ENCODE data around the gene EPHA6.

The EPHA6 gene

GRCh38 chr3:97347780-97348179 is 533.4 kb downstream of the EPHA6 start:
- no peak for TF ChIP-seq CTCF (conservative IDR thresholded peaks at IDR 0.05; ENCODE audit: low read depth, low read length)

GRCh38 chr3:97350971-97351370 is 536.6 kb downstream of the EPHA6 start:
- no peak overlapping the region for H3K4me3 ChIP-seq (ENCODE audit: low read depth, low read length)
- no peak for TF ChIP-seq CTCF (conservative IDR thresholded peaks at IDR 0.05; ENCODE audit: low read depth, low read length)
- no peak for DNase-seq (ENCODE audit: low read depth)

More at GRCh38 chr3:97347780-97348179, 533.4 kb downstream of the EPHA6 start:
- H3K4me3 ChIP-seq (ENCODE audit: low read depth, low read length): no peak overlapping the region
- DNase-seq (ENCODE audit: low read depth): no peak

GRCh38 chr3:97353176-97353575 is 538.8 kb downstream of the EPHA6 start:
- H3K4me3 ChIP-seq (ENCODE audit: low read depth, low read length): no peak overlapping the region
- no peak for TF ChIP-seq CTCF (conservative IDR thresholded peaks at IDR 0.05; ENCODE audit: low read depth, low read length)
- no peak for DNase-seq (ENCODE audit: low read depth)

GRCh38 chr3:97359977-97360376 is 545.6 kb downstream of the EPHA6 start:
- no peak for TF ChIP-seq CTCF (conservative IDR thresholded peaks at IDR 0.05; ENCODE audit: low read depth, low read length)
- DNase-seq (ENCODE audit: low read depth): no peak
- H3K4me3 ChIP-seq (ENCODE audit: low read depth, low read length): no peak overlapping the region

- no peak for TF ChIP-seq CTCF (conservative IDR thresholded peaks at IDR 0.05; ENCODE audit: low read depth, low read length)
- DNase-seq (ENCODE audit: low read depth): no peak
Observed at GRCh38 chr3:97360804-97361203, 546.4 kb downstream of the EPHA6 start.

GRCh38 chr3:97384583-97384982 is 570.2 kb downstream of the EPHA6 start:
- no peak for DNase-seq (ENCODE audit: low read depth)
- no peak for TF ChIP-seq CTCF (conservative IDR thresholded peaks at IDR 0.05; ENCODE audit: low read depth, low read length)
- no peak overlapping the region for H3K4me3 ChIP-seq (ENCODE audit: low read depth, low read length)

More at GRCh38 chr3:97360804-97361203, 546.4 kb downstream of the EPHA6 start:
- H3K4me3 ChIP-seq (ENCODE audit: low read depth, low read length): no peak overlapping the region

- no peak for TF ChIP-seq CTCF (conservative IDR thresholded peaks at IDR 0.05; ENCODE audit: low read depth, low read length)
- DNase-seq (ENCODE audit: low read depth): no peak
Observed at GRCh38 chr3:97388774-97389173, 574.4 kb downstream of the EPHA6 start.

More at GRCh38 chr3:97388774-97389173, 574.4 kb downstream of the EPHA6 start:
- H3K4me3 ChIP-seq (ENCODE audit: low read depth, low read length): no peak overlapping the region
